Measurements from ENCODE around the gene LRP2.
"Not testable (repeated sequence)": the region's sequence is repeated elsewhere in the genome, so short reads cannot be mapped to it uniquely, and the experiment has no call there.

Gene LRP2

GRCh38 chr2:169300636-169301530, 61.5 kb downstream of the LRP2 start:
- DNase-seq: no peak

GRCh38 chr2:169298007-169298406, 64.3 kb downstream of the LRP2 start:
- DNase-seq: no peak

- DNase-seq: no peak
Observed at GRCh38 chr2:169294001-169294675, 68.2 kb downstream of the LRP2 start.

- DNase-seq: no peak
Observed at GRCh38 chr2:169291517-169291916, 70.8 kb downstream of the LRP2 start.

- no peak for DNase-seq
Observed at GRCh38 chr2:169290433-169290832, 71.9 kb downstream of the LRP2 start.

GRCh38 chr2:169287666-169288065, 74.7 kb downstream of the LRP2 start:
- no peak for DNase-seq

- no peak for DNase-seq
Observed at GRCh38 chr2:169286624-169287231, 75.6 kb downstream of the LRP2 start.

- no peak for DNase-seq
Observed at GRCh38 chr2:169285531-169286235, 76.7 kb downstream of the LRP2 start.

GRCh38 chr2:169280502-169280901, 81.8 kb downstream of the LRP2 start:
- DNase-seq: no peak

- DNase-seq: no peak
Observed at GRCh38 chr2:169275696-169276444, 86.5 kb downstream of the LRP2 start.

- no peak for DNase-seq
Observed at GRCh38 chr2:169272010-169272409, 90.3 kb downstream of the LRP2 start.

GRCh38 chr2:169270574-169270973, 91.8 kb downstream of the LRP2 start:
- DNase-seq: not testable (repeated sequence)

GRCh38 chr2:169265591-169265990, 96.7 kb downstream of the LRP2 start:
- no peak for DNase-seq

- DNase-seq: no peak
Observed at GRCh38 chr2:169260846-169261642, 101.3 kb downstream of the LRP2 start.

GRCh38 chr2:169260246-169260645, 102.1 kb downstream of the LRP2 start:
- DNase-seq: no peak

GRCh38 chr2:169259402-169259801, 102.9 kb downstream of the LRP2 start:
- no peak for DNase-seq

GRCh38 chr2:169258045-169258601, 104.2 kb downstream of the LRP2 start:
- DNase-seq: no peak

GRCh38 chr2:169254774-169255173, 107.6 kb downstream of the LRP2 start:
- DNase-seq: no peak

- DNase-seq: no peak
Observed at GRCh38 chr2:169247211-169247610, 115.1 kb downstream of the LRP2 start.

- no peak for DNase-seq
Observed at GRCh38 chr2:169240405-169240804, 121.9 kb downstream of the LRP2 start.

- DNase-seq: no peak
Observed at GRCh38 chr2:169237939-169238338, 124.4 kb downstream of the LRP2 start.

Measured in NCI-H1417 treated with DMSO at 0.1 percent for 48 hours (cell line).